GM21390 (cell line): ENCODE measurements around the gene ACOXL.
A peak's percentile ranks its signal among the peaks of the same experiment; 100 is the strongest.

Experiments
- ATAC-seq: cut with Tn5 transposase; IDR thresholded peaks from one replicate; pipeline ENCODE4 v1.9.1; 2021; ENCODE audit not compliant: unreplicated experiment

The ACOXL gene

DNA sequence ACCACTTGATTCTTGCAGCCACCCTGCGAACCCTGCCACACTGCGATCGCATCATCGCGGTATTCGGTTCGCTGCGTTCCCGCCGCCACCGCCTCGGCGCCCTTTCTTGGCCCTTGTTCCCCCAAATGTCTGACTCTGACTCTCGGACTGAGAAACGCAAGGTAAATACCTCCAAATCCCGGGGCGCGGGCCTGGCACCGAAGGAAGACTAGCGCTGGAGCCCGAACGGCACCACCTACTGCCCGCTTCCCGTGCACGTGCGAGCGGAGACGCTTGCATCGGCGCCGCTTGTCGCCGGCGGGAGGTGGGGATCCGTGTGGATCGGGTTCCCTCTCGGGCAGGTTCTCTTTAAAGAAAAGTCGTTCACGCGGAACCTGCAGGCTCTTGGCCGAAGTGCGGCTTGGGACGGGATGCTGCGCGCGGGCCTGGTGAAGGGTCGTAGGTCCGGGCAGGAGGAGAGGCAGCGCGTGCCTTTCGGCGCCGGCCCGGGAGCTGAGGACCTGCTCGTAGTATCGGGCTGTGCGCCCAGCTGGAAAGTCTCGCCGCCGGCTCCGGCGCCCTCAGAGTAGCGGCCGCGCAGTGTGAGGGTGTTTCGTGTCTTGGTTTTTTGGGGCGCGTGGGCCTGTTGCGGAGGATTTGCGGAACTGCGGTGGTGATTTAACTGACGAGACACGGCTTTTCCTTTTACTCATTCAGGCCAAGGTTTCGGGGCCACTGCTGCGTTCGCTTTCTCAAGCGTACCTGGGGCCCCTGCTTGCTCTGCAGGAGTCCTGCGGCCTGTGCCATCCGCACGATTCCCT lies 388.9 kb downstream of the ACOXL start:
- no peak for ATAC-seq

DNA sequence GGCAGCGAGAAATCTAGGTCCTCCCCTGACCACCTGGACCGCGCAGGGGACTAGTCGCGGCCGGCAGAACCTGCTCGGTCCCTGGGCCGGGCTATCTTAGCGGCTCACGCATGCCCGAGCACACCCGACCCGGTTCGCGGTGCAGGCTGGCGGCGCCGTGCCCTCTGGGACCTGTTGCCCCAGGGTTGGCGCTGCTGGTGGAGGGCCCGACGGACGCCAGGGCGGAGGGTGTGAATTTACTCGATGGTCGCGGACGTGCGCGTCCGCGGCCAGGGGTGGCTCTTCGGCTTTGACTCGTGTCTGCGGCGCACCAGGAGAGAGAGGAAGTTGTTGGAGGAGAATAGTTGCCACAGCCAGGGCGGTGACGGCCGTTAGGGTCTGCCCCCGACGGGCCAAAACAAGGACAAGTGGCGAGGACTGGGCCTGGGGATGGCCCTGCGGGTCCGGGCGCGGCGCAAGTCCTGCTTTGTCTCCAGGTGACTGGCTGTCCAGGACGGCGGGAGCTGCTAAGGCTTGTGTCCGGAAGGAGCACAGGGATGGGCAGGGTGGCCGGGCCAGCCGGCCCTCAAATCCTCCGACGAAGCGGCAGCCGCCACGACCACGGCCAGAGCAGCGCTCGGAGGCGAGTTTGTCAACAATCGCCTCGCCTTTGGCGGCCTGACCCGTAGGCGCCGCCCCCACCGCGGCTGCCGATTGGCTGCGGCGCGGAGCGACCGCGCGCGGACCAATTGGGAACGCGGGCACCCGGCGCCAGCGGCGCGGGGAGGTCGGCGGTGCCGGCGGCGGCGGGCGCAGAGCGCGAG lies 389.7 kb downstream of the ACOXL start:
- ATAC-seq = peak; percentile 53

DNA sequence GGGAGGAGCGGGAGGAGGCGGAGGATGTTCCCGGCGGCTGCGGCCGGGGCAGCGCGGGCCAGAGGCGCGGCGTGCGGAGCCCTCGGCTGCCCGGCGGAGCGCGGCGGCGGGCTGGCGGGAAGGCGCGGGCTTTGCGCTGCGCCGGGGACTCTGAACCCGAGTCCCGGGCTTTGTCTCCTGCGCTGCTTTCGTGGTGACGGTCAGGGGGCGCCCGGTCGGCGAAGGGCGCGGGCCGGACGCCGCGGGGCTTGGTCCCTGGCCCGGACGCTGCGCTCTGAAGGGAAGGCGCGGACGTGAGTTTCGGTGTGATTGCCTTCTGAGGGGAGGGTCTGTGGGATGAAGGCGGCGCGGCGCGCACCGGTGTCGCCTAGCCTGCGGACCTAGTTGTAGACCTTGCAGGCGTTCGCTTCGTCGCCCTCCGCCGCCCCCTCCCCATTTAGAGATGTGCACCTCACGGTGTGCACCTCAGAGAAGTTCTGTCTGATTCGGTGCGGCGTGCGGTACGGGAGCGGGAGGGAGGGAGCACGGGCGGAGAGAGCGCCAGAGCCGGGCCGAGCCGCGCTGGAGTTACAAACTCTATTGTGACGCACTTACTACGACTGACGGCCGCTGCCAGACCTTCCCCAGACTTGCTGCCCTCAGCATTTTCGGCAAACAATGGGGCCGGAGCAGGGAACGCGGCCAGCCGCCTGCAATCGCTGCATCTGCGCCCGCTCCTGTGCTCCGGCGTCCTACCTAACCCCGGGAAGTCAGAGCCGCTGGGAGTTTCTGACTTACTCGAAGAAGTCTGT lies 390.5 kb downstream of the ACOXL start:
- ATAC-seq = peak; percentile 0

DNA sequence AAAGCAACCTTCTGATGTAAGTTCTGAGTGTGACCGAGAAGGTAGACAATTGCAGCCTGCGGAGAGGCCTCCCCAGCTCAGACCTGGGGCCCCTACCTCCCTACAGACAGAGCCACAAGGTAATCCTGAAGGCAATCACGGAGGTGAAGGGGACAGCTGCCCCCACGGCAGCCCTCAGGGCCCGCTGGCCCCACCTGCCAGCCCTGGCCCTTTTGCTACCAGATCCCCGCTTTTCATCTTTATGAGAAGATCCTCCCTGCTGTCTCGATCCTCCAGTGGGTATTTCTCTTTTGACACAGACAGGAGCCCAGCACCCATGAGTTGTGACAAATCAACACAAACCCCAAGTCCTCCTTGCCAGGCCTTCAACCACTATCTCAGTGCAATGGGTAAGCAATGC lies 391.4 kb downstream of the ACOXL start:
- no peak for ATAC-seq

DNA sequence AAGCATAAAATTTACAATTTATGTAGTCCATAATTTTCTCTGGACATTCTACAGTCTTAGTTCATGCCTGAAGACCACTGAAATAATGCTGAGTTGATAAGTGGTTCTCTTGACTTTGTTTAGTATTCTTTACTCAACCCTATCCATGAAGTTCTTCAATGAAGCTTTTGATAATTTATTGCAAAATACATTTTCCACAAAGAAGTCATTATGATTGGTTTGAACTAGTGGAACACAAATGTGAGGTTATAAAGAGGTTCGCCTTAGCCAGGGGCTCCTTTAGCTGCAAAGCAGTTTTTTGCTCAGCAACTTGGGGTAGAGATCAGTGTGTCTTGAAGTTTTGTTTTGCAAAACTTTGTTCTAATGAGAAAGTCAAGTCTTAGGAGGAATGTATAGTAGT lies 394.2 kb downstream of the ACOXL start:
- ATAC-seq = no peak

DNA sequence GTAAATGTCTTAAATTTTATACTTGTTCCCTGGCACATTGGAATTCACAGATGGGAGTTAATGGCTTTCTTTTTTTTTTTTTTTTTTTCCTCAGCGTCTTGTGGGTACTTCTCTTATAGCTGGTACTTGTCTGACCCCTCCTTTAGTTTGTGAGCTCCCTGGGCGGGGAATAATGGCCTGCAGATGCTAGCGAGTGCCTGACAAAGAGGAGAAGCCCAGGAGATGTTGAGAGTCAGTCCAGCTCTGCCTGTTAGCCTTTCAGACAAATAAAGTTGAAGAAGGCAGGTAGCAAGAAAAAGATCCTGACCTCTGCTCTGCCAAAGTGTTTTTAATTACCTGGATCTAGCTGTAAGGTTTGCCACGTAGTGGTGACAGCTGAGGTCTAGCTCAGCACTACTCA lies 395.0 kb downstream of the ACOXL start:
- no peak for ATAC-seq

DNA sequence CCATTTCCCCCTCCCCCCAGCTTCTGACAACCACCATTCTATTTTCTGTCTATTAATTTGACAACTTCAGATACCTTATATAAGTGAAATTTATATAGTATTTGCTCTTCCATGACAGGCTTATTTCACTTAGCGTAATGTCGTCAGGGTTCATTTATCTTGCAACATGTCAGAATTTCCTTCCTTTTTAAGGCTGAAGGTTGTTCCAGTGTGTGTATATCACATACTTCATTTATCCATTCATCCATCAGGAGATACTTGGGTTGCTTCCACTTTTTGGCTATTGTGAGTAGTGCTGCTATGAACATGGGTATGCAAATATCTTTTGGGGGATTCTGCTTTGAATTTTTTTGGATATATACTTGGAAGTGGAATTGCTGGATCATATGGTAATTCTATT lies 395.7 kb downstream of the ACOXL start:
- no peak for ATAC-seq

DNA sequence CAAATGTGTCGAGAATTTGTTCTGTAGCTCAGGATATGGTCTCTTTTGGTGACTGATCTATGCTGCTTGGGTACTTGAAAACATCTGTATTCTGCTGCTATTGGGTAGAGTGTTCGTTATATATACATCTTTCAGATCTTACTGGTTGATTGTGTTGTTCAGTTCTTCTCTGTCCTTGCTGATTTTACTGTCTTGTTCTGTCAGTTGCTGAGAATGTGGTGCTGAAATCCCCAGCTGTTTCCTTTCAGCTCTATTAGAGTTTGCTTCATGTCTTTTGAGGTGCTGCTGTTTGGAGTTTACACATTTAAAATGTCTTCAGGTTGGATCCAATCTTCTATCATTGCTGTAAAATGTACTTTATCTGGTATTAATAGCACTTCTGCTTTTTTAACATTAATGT lies 401.2 kb downstream of the ACOXL start:
- ATAC-seq = no peak

DNA sequence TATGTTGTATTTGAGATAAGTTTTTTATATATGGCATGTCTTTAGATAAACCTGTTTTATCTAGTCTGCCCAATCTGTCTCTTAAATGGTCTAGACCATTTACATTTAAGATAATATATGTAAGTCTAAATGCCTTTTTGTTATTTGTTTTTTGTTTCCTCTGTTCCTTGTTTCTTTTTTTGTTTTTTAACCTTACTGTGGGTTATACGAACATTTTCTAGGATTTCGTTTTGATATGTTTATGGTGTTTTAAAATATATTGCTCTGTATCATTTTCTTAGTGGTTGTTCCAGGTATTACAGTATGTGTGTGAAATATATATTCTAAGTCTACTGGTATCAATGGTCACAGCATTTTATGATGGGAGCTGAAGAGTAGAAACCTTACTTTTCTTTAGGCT lies 401.7 kb downstream of the ACOXL start:
- no peak for ATAC-seq

DNA sequence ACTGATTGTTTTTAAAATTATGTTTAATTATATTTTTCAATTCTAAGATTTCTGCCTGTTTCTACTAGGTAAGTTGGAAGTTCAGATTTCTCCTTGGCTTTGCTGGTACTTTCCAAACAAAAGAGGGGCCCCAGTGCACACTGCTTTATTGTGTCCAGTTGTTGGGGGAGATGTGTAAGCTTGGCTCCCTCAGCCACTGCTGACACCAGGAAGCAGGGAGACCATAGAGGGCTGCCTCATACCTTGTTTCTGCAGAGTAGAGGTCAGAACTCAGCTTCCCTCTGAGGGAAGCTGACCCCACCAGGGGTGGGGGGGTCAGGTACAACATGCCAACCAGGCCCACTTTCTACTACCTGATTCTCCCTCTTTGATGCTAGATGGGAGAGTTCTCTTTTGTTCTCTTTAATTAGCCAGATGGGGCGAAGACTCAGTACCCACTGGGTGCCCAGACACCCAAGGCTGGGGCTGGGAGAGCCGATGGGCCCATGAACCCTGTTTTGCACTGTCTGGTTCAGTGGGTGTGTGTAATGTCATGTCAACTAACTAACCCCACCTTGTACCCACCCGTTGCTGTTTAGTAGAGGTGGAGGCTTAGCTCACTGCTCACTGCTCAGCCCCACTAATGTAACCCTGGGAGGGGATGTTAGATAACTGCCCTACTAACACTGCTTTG lies 403.0 kb downstream of the ACOXL start:
- ATAC-seq = no peak

DNA sequence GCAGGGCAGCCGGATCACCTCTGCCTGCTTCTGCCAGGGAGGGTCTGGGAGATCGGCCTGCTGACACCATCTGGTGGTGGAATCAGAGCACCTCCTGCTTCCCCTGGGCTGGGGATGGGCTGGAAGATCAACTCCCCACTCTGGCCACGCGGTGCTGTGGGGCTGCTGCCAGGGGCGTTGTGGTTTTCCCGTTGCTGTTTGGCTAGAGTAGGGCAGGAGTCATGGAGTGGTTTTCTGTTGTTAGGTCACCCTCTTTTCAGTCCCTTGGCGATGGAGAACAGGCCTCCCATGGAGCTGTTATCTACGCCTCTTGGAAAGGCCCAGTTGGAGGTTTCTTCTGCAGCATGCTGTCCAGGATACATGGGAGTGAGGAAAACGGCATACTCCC lies 403.5 kb downstream of the ACOXL start:
- ATAC-seq = no peak

DNA sequence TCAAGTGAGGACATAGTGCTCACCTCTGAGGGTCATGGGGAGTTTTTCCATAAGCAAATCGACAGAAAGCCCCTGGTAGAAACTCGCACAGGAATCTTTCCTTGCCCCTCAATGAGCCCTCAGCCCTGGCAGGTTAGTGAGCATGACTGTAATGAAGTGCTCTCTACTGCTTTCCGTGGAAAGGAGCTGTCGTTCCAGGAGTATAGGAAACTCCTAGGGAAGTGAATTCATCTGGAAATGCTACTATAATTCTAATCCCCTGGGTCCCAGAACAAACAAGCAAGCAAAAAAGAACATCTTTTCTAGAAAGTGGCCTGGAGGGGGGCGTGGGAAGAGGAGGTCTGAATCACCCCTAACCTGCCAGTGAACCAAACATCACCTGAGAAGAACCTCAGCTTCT lies 406.5 kb downstream of the ACOXL start:
- ATAC-seq = no peak

DNA sequence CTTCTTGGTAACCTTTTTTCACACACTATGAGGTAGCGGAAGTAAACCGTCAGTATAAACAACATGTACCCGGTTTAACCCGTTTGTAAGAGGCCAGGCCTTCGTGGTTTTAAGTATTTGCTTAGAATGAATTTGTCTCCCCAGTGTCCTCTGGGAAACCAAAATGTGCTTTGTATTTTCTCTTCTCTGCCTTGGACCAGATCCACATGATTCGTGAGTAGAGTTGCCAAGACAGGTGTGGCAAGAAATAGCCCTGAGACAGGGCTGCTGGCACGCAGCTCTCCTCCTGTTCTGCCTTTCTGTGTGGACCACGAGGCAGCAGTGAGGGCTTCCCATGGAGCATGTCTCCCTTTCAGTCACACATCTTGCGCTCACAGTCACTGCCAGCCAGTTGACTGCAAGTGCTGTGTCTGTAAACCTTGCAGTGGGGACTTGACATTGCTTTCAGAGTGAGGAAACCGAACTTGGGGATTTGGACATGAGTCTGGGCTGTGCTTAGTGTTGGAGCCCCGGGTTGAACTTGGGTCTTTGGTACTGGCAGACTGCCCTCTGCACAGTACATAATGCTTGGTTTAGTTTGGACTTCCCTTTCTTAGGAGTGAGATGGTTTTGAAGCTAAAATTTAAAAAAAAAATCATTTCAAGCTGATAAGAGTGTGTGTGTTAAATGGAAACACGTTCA lies 407.4 kb downstream of the ACOXL start:
- no peak for ATAC-seq

DNA sequence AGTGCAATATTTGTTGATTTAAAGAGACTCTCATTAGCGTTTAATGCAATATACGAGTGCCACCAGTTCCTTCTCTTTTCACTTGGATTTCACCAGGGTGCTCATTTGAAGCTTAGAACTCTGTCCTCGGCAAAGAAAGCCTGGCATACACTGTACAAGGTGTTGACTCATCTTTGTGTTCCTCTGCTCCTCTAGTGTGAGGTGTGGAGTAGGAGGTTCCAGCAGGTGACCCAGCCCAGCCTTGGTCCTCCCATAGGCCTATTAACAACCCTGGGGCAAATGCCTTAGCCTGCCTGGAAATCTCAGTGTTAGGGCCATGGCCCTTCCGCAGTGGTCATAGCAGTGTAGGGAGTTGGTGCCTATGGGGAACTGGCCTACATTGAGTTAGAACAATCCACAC lies 408.4 kb downstream of the ACOXL start:
- ATAC-seq = no peak

DNA sequence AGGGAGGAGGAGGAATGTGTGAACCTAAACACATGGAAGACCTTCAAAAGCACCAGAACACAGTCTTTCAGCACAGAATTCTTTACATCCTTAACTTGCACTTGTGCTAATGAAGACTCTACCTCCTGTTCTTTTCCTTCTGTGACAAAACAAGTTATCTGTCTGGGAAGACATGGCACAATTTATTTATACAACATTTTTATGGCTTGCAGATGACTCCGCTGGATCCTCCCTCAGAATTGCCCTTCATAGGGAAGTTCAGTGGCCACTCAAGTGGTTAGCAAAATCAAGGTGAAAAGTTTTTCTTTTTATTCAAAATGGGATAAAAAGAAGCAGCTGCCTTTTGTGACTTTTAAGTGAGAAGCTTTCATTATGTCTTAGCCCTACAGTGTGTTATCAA lies 409.7 kb downstream of the ACOXL start:
- ATAC-seq = no peak

DNA sequence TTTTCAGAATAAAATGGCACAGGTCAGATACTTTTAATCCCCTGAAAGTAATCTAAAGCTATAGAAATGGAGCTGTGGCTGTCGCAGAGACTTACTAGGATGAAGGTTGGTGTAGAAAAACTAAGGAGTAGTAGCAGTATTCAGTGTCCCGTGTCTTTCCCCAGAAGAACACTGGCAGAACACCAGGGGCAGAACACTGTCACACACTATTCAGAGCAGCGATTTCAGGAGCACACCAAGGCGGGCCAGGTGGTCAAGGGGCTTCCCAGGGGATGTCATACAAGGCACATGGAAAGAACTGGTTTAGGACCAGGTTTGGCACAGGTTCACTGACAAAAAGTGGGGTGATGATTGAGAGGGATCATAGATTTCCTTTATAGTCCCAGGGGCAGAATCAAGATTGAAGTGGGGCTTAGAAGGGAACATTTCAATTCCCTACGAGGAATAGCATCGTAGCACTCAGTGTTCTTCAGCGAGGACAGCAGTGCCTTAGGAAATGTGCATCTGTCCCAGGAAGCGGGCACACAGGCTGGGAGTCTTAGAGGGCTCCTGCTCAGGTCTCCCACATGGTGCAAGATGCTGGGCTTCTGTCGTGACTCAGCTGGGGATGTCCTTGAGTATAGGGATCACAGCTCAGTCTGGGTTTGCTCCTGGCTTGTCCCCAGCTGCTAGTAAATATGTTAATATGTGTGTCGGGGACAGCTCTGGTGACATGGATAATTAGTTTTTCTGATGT lies 410.9 kb downstream of the ACOXL start:
- ATAC-seq = no peak

DNA sequence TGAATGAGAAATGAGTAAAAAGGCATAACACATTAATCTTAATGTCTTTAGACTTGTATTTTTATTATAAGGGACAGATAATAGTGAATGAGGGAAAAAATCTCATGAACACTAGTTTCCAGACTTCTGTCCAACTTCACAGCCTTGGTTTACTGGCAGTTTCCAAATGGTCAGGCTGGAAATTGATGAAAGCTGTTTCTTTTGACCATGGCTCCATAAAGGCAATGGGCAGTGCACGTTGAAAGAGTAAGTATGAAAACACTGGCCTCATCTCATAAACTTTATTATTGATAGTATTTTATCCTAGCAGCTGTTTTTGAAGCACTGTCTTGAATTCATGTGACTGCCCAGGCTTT lies 411.4 kb downstream of the ACOXL start:
- ATAC-seq = no peak

DNA sequence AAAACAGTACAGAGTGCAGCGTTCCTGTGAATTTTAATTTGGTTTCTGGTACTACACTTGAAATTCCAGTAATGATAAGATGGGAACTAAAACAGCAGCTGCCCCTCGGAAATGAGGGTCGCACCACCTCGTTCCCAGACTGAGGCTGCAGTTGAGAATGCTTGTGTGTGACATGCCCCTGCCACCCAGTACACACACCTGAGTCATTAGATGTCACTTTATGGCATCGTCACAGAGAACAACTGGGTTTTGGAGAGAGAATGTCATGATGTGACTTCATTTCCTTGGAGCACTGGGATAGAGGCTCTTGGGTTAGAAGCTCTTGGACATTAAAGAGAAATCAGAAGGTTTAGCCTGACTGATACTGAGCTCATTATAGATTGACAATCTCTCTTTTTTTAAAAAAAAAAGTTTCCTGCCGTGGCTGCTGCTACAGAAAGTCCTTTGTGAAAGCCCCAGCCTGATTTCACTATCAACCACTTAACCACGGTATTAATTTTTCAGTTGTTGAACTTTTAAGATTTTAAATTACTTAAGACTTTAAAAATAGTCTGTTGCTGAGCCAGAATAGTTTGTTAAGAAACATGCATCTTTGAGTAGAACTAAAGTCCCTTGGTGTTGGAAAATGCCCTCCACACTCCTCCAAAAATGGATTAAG lies 412.9 kb downstream of the ACOXL start:
- peak; percentile 66 for ATAC-seq

DNA sequence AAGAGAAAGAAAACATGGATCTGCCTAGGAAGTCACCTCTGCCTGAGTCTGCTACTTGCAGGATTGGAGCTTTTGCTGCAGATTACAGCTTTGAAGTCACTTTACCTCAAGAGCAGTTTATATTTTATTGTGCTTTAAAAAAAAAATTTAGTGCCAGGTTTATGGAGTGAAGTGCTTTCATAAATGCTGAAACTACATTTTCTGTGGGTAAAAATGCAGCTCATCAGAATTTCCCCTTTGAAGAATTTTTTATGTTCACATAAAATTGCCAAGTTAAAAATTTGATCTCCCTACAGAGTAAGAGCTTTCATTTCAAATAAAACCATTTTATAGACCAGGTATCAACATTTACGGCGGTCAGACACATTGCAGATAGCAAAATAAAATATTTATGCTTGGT lies 413.6 kb downstream of the ACOXL start:
- no peak for ATAC-seq
